Left cardiac atrium (tissue), 2 donors: ENCODE measurements around the gene TMEM109. TPM values are rescaled to one million over a fixed set of nuclear protein-coding genes. Genes with fewer than 3 reads are reported as not detected.

Source experiments
- total RNA-seq, 2 donors: library from RNA; stranded (reverse); fragmentation: NEBNext Ultra II Directional; extraction: Animal tissue kit (Norgen Biotek cat#: 25700); gene quantifications; one replicate each; pipeline ENCODE4 v1.2.1, GENCODE V29; 2021
- donor health status: DM: no; HTN: yes; CAD: no; lungs with severe emphysema.
- donor health status: DM: yes; HTN: yes; CAD: no.

The TMEM109 gene
- total RNA-seq, 2 donors from 2014 or later = 98.1 to 109 TPM

Other genes with a start within 250 kb of the TMEM109 start
- not detected for gene MS4A8, start 214.5 kb upstream of the TMEM109 start, total RNA-seq
- gene MS4A18, start 189.4 kb upstream of the TMEM109 start, total RNA-seq = not detected
- gene MS4A15, start 157.3 kb upstream of the TMEM109 start, total RNA-seq = not detected
- not detected for gene MS4A10, start 128.8 kb upstream of the TMEM109 start, total RNA-seq
- gene CCDC86, start 72.0 kb upstream of the TMEM109 start, total RNA-seq = 10 to 100 TPM in 1 of 2 donors, 1 to 10 TPM in 1; 8.7 to 19.2 TPM
- under 1 TPM in 1 of 2 donors, not detected in 1; 0.27 TPM for gene PTGDR2, start 58.2 kb upstream of the TMEM109 start, total RNA-seq
- not detected for gene ZP1, start 46.6 kb upstream of the TMEM109 start, total RNA-seq
- 10 to 100 TPM; 40.3 to 42.3 TPM for gene PRPF19, start 7.6 kb upstream of the TMEM109 start, total RNA-seq
- 1 to 10 TPM; 5.1 to 9.7 TPM for gene TMEM132A, start 10.3 kb downstream of the TMEM109 start, total RNA-seq
- gene SLC15A3, start 38.0 kb downstream of the TMEM109 start, total RNA-seq = 10 to 100 TPM; 24.8 to 30.6 TPM
- gene CD6, start 57.5 kb downstream of the TMEM109 start, total RNA-seq = 1 to 10 TPM in 1 of 2 donors, under 1 TPM in 1; 0.65 to 1.2 TPM
- gene CD5, start 188.3 kb downstream of the TMEM109 start, total RNA-seq = under 1 TPM; 0.37 to 0.94 TPM
- gene VPS37C, start 247.3 kb downstream of the TMEM109 start, total RNA-seq = 10 to 100 TPM; 18.6 to 23.1 TPM